OCI-LY7 (cell line): ENCODE results near the gene COQ8B.

Experiments used
- CTCF ChIP-seq: fragments of 200-600 bp; sonication (generic); conservative IDR thresholded peaks from 2 replicates; pipeline ENCODE4 v1.5.1; 2014; ENCODE audit warnings: mild to moderate bottlenecking, antibody characterized with exemption, low read length, moderate library complexity, mixed read lengths
- EZH2phosphoT487 ChIP-seq: fragments of 200-600 bp; sonication (generic); IDR thresholded peaks from 2 replicates; pipeline ENCODE4 v1.6.1; 2018; ENCODE audit warnings: low read depth, borderline replicate concordance, mild to moderate bottlenecking, mixed run types, antibody characterized with exemption, low read length, moderate library complexity, mixed read lengths

GRCh38 chr19:40747536-40747935 is 30.9 kb upstream of the COQ8B start:
- TF ChIP-seq CTCF, result no peak
- no peak for TF ChIP-seq EZH2phosphoT487
